BE2C (cell line): ENCODE data around the gene ZFP62.

Experiments
- DNase-seq: peaks from one replicate; pipeline ENCODE4 v3.0.0-alpha.2; 2020
- H3K27me3 ChIP-seq: fragments of 250-450 bp; sonication (Bioruptor Pico); 2 replicates; pipeline ENCODE4 v1.5.1; 2020; ENCODE audit warnings: mild to moderate bottlenecking
- H3K36me3 ChIP-seq: fragments of 250-450 bp; sonication (Bioruptor Pico); 2 replicates; pipeline ENCODE4 v1.5.1; 2020; ENCODE audit warnings: mild to moderate bottlenecking
- H3K4me1 ChIP-seq: fragments of 250-450 bp; sonication (Bioruptor Pico); 2 replicates; pipeline ENCODE4 v1.5.1; 2020
- H3K4me3 ChIP-seq: 2 replicates; pipeline ENCODE4 v1.5.1; 2011; ENCODE audit warnings: low read depth, low read length
- H3K9me3 ChIP-seq: fragments of 250-450 bp; sonication (Bioruptor Pico); 2 replicates; pipeline ENCODE4 v1.5.1; 2020
- CTCF ChIP-seq: IDR thresholded peaks from 2 replicates; pipeline ENCODE4 v1.5.1; 2012; ENCODE audit warnings: mild to moderate bottlenecking, low read depth, low read length

Gene ZFP62

GRCh38 chr5:180806351-180807011, 54.6 kb downstream of the ZFP62 start:
- no peak for TF ChIP-seq CTCF
- Histone ChIP-seq H3K9me3 (no peaks in the 10 kb centered on the region), H3K36me3 (no peaks in the 10 kb centered on the region), H3K4me3 (peak overlapping the region; percentile 48), H3K27me3 (no peaks in the 10 kb centered on the region), H3K4me1 (peaks cover 12% of the 10 kb centered on the region)
- peak; percentile 78 for DNase-seq

DNA sequence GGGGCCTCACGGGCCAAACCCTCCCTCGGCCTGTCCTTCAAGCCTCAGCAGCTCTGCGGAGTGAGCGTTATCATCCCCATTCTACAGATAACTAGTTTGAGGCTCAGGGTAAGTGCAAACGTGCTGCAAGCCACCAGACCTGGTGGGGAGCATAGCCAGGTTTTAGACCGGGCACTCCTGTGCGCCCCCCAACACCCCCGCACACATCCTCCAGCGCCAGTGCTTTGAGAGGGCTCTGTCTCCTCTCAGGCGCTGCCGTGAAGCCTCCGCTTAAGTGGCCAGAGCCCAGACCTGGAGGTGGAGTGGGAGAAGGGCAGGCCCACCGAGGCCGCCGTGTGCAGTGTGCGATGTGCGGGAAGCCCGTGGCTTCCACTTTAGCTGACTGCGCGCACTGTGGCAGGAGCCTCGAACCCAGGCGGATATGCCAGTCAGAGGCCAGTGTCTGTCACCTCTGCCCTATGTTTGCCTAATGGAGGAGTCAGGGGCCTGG, 56.9 kb downstream of the ZFP62 start:
- Histone ChIP-seq H3K9me3 (no peaks in the 10 kb centered on the region), H3K4me3 (no peak overlapping the region), H3K4me1 (peaks cover 12% of the 10 kb centered on the region), H3K27me3 (no peaks in the 10 kb centered on the region), H3K36me3 (no peaks in the 10 kb centered on the region)
- no peak for DNase-seq
- TF ChIP-seq CTCF: no peak

DNA sequence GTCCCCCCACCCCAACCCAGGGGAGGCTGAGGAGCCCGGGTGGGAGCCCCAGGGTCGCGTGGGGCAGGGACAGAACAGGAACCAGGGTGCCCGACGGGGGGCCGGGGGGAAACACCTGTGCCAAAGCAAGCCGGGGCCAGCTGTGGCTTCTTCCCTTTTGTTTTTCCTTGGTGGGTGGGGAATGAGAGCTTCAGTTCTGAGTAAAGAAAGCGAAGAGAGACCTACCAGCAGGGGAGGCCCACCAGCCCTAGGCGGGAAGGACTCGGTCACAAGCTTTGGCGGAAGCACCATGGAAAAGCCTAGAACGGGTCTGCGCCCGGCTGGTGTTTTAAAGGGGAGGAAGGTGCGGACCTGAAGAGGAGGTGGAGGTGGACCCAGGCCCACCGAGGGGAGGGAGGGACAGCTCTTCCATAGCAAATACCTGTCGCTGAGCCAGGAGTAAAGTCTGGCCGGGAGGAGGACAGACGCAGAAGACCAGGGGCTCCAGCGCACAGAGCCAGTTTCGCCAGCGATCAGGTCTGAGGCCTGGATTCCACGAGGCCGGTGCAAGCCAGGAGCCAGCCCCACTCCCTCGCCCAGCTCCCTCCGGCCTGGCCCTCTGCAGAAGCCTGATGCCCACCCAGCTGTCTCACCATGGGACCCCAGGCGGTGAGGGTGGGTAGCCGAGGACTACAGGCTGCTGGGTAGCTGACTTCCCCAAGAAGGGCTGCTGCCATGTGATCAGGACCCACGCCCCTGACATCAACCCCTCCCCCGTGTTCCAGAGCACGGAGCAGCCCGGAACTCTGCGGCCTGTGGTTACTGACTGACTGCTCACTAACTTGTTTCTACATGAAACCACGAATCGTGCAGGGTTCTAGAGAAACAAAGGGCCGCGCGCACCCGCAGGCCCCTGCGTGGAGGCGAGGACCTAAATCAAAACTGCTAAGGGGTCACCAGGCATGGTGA, 57.6 kb downstream of the ZFP62 start:
- no peaks in the 10 kb centered on the region for H3K36me3 ChIP-seq
- no peaks in the 10 kb centered on the region for H3K9me3 ChIP-seq
- DNase-seq: no peak
- H3K4me3 ChIP-seq: peak overlapping the region; percentile 39
- H3K27me3 ChIP-seq: no peaks in the 10 kb centered on the region
- peaks cover 12% of the 10 kb centered on the region for H3K4me1 ChIP-seq
- no peak for TF ChIP-seq CTCF

- DNase-seq: peak; percentile 91
- Histone ChIP-seq H3K9me3 (no peaks in the 10 kb centered on the region), H3K36me3 (no peaks in the 10 kb centered on the region), H3K4me1 (peaks cover 12% of the 10 kb centered on the region), H3K4me3 (peak within 1 kb of the TSS; percentile 79), H3K27me3 (no peaks in the 10 kb centered on the region)
- TF ChIP-seq CTCF: no peak
Observed at GRCh38 chr5:180802325-180803180, 58.5 kb downstream of the ZFP62 start, which contains the start of gene MGAT1. Gene MGAT1 (minus strand): TSS chr5:180802806. CDS start chr5:180792971, 9,835 bp downstream.

DNA sequence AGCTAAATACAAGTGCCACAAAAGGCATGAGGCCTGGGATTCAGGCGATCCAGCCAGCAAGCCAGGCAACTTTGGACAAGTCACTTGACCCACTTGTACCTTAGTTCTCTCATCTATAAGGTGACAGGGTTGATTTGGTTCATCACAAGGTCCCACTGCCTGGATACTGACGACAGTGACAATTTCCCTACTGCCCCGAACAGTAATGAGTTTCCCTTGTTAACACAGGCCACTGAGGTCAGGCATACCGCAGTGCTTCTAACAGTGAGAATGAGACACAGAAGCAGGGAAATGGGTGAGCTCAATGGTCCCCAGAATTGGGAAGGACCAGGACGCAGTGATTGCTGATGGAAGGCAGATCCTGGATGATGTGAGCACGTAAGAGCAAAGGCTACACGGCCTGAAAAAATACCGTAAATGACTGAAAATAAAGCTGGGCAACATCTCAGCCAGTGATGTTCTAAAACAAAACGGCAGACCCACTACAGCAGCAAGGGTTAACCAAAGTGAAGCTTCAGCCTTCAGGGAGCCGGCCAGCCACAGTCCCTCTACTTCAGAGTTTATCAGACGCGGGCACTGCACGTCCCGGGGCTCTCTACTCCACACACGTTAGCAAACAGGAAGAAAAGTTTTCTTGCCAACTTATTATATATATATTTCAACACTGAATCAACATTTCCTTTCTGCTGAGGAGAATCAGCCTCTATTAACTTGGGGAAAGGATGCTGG, 59.3 kb downstream of the ZFP62 start:
- peaks cover 5% of the 10 kb centered on the region for H3K4me1 ChIP-seq

More for the DNA sequence above, 59.3 kb downstream of the ZFP62 start:
- no peak for TF ChIP-seq CTCF
- DNase-seq: no peak
- H3K27me3 ChIP-seq: no peaks in the 10 kb centered on the region
- H3K36me3 ChIP-seq: no peaks in the 10 kb centered on the region
- no peaks in the 10 kb centered on the region for H3K9me3 ChIP-seq
- H3K4me3 ChIP-seq: peak overlapping the region; percentile 79
